ENCODE data around the gene CDK14. TPM values are rescaled to one million over a fixed set of nuclear protein-coding genes. Genes with fewer than 3 reads are reported as not detected.

CDK14 gene
- total and polyA plus RNA-seq, 10 of the 15 experiments (the other 5 are each of a cell fraction or from before 2014, with no cell fraction given): 6.5 to 61.3 (median 24.2) TPM

GRCh38 chr7:90894122-90894521 lies 298.0 kb downstream of the CDK14 start:
- Histone ChIP-seq H3K9me3 (replicated peaks; ENCODE audit: control insufficient read depth, insufficient read depth, low read length) (no peaks in the 10 kb centered on the region), H3K4me2 (ENCODE audit: control insufficient read depth, insufficient read depth) (no peak overlapping the region), H3K4me1 (ENCODE audit: control insufficient read depth, insufficient read depth, low read length) (peaks cover 11% of the 10 kb centered on the region; the same call in 1 of the 2 replicates), H3K4me3 (no peak overlapping the region), H2AFZ (ENCODE audit: control insufficient read depth, low read depth, low read length) (no peak overlapping the region), H4K20me1 (ENCODE audit: control insufficient read depth, insufficient read depth) (no peaks in the 10 kb centered on the region), H3K9ac (ENCODE audit: control insufficient read depth, insufficient read depth, low read length) (no peak overlapping the region), H3K36me3 (ENCODE audit: control insufficient read depth in 2 of 2, insufficient read depth in 2 of 2, low read length in 1 of 2) (no peaks in the 10 kb centered on the region), H3K27ac (ENCODE audit: control insufficient read depth, insufficient read depth) (no peak overlapping the region), H3K27me3 (replicated peaks in 1 of 2; ENCODE audit: control insufficient read depth in 2 of 2, insufficient read depth in 2 of 2, low read length in 1 of 2) (no peaks in the 10 kb centered on the region), H3K79me2 (ENCODE audit: control insufficient read depth, insufficient read depth, low read length) (no peaks in the 10 kb centered on the region)
- ChIA-PET POLR2A (no interaction called here), RAD21 (ENCODE audit: unreplicated experiment) (no interaction called here), SMC1A (ENCODE audit: uncharacterized antibody, unreplicated experiment) (no interaction called here), CTCF (interaction anchor here (0.9 kb wide), 1 partner anchor 185 kb away, joined by 4 read pairs; no protein-coding TSS in a partner anchor)
- 98% methylated on average over 3 of the region's 3 CpGs for WGBS (ENCODE audit: insufficient coverage, insufficient replicate concordance, low lambda C conversion rate, missing lambda C conversion rate)
- ATAC-seq: no peak
- FAIRE-seq: no peak
- no peak for TF ChIP-seq SUZ12 (IDR thresholded peaks at IDR 0.05; ENCODE audit: unreplicated experiment)
- intact Hi-C loops (cut with micrococcal nuclease; ENCODE audit: unreplicated experiment) (no loop called here), in situ Hi-C loops (cut with MboI) (no loop called here)
- DNase-seq (ENCODE audit: low read depth, low spot score): no peak
- BruUV-seq (replicated peaks): no TSS peak

- FAIRE-seq (no peak), DNase-seq (ENCODE audit: low read depth, low spot score) (no peak), ATAC-seq (no peak)
- no peaks in the 10 kb centered on the region for H4K20me1 ChIP-seq (ENCODE audit: control insufficient read depth, insufficient read depth)
- no peaks in the 10 kb centered on the region for H3K27me3 ChIP-seq (replicated peaks in 1 of 2; ENCODE audit: control insufficient read depth in 2 of 2, insufficient read depth in 2 of 2, low read length in 1 of 2)
- in situ Hi-C loops (cut with MboI): no loop called here
- no peak overlapping the region for H2AFZ ChIP-seq (ENCODE audit: control insufficient read depth, low read depth, low read length)
- ChIA-PET RAD21 (ENCODE audit: unreplicated experiment) (no interaction called here), POLR2A (no interaction called here), SMC1A (ENCODE audit: uncharacterized antibody, unreplicated experiment) (interaction anchor here (1.0 to 1.1 kb wide), 2 partner anchors 34 to 138 kb away, joined by 3 read pairs; no protein-coding TSS in a partner anchor), CTCF (no interaction called here)
- H3K4me2 ChIP-seq (ENCODE audit: control insufficient read depth, insufficient read depth): no peak overlapping the region
- no peak overlapping the region for H3K9ac ChIP-seq (ENCODE audit: control insufficient read depth, insufficient read depth, low read length)
- no peak overlapping the region for H3K4me3 ChIP-seq
- no peak overlapping the region for H3K27ac ChIP-seq (ENCODE audit: control insufficient read depth, insufficient read depth)
- WGBS (ENCODE audit: insufficient coverage, insufficient replicate concordance, low lambda C conversion rate, missing lambda C conversion rate): 78% methylated on average over 1 of the region's 1 CpG
- H3K9me3 ChIP-seq (replicated peaks; ENCODE audit: control insufficient read depth, insufficient read depth, low read length): no peaks in the 10 kb centered on the region
- H3K4me1 ChIP-seq (ENCODE audit: control insufficient read depth, insufficient read depth, low read length): peaks cover 11% of the 10 kb centered on the region; the same call in 1 of the 2 replicates
- H3K79me2 ChIP-seq (ENCODE audit: control insufficient read depth, insufficient read depth, low read length): no peaks in the 10 kb centered on the region
- H3K36me3 ChIP-seq (ENCODE audit: control insufficient read depth in 2 of 2, insufficient read depth in 2 of 2, low read length in 1 of 2): no peaks in the 10 kb centered on the region; a peak in 1 of 4 replicates
- no TSS peak for BruUV-seq (replicated peaks)
- intact Hi-C loops (cut with micrococcal nuclease; ENCODE audit: unreplicated experiment): no loop called here
- TF ChIP-seq ZNF687 (IDR thresholded peaks at IDR 0.05): no peak
- no peak for TF ChIP-seq E2F4 (IDR thresholded peaks at IDR 0.05; ENCODE audit: low read depth, low read length)
- no peak for TF ChIP-seq WRNIP1 (IDR thresholded peaks at IDR 0.05; ENCODE audit: borderline replicate concordance, low read depth, low read length)
- TF ChIP-seq POLR2AphosphoS2 (IDR thresholded peaks at IDR 0.05; ENCODE audit: low read depth, low read length): no peak
- no peak for TF ChIP-seq PKNOX1 (IDR thresholded peaks at IDR 0.05)
- no peak for TF ChIP-seq JUNB (IDR thresholded peaks at IDR 0.05)
- TF ChIP-seq KDM1A (IDR thresholded peaks at IDR 0.05; ENCODE audit: borderline replicate concordance): no peak
- TF ChIP-seq YBX1 (IDR thresholded peaks at IDR 0.05): no peak
These were observed 300.3 kb downstream of the CDK14 start for GRCh38 chr7:90896458-90896857.

All from GM12878 (cell line).